Measurements from ENCODE around the gene RALGDS.

Gene RALGDS

DNA sequence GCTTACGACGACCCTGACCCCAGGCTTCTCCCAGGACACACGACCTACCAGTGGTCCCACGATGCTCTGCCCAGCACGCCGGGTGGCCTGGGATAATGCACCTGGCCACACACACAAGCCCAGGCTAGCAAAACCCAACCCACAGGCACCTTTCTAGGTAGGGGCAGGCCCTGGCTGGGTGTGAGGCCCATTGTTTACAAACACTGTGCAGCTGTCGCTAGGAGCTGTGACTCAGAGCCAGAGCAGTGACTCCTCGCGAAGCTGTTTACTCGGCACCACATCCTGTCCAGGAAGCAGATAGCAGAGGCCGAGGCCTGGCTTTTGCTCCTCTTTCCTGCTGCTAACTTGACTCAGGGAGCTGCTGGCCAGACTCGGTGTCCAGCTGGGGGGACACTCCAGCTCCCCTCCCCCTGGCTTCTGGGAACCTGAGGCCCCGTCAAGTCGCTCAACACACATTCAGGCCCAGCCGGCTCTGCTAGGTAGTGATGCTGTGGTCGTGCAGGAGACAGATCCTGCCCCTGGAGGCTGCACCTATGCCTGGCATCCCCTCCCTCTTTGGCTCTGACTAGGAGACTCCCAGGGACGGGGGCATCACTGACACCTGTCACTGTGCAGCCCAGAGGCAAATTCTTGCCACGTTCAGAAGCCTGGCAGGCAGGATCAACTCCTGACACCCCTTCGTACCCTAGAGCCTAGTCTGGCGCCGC lies 12.8 kb upstream of the RALGDS start:
- Mint-ChIP-seq H3K4me1 (peaks cover 32% of the 10 kb centered on the region), H3K4me3 (no peak overlapping the region), H3K36me3 (ENCODE audit: low read depth) (peaks cover 14% of the 10 kb centered on the region), H3K9me3 (no peaks in the 10 kb centered on the region), H3K27ac (peak overlapping the region; percentile 99), H3K27me3 (ENCODE audit: low read depth, poor library complexity) (no peaks in the 10 kb centered on the region)
- DNase-seq: no peak
- no peak for TF ChIP-seq CTCF (IDR thresholded peaks at IDR 0.05)

DNA sequence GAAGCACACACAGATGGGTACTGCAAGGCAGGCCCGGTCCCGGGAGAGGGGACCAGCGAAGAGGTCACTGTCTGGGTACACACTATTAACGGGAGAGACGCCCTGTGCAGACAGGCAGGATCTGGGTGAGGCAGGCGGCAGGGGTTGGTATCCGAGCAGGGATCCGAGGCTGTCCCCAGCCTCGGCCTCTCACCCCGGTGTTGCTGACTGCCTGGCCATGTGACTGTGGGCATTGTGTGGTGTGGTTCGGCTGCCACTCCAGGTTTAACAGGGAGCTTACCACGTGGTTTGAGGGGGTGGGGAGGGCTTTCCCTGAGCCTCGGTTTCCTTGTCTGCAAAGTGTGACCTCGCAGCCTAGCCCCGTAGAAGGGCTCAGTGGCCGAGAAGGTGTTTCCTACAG lies 11.1 kb upstream of the RALGDS start:
- Mint-ChIP-seq H3K4me1 (peaks cover 38% of the 10 kb centered on the region), H3K27me3 (ENCODE audit: low read depth, poor library complexity) (peaks cover 2% of the 10 kb centered on the region), H3K9me3 (no peaks in the 10 kb centered on the region), H3K27ac (peak overlapping the region; percentile 84), H3K4me3 (no peak overlapping the region), H3K36me3 (ENCODE audit: low read depth) (peaks cover 10% of the 10 kb centered on the region)
- no peak for TF ChIP-seq CTCF (IDR thresholded peaks at IDR 0.05)
- no peak for DNase-seq

DNA sequence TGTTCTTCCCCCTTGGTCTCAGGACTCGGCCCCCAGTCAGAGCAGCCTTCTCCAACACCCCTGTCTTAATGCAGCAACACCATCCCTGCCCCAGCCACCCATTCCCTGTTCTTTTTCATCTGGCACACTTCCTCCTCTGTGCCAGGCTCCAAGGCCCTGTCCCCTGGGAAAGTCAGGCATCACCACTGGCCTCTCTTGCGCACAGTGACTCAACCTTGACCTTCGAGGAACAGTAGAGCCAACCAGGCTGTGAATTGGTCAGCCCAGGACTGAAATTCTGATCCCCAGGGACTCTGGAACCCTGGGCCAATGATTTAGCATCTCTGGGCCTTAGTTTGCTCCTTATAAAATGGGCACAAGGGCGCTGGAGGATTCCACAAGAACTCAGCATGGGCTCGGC lies 10.5 kb upstream of the RALGDS start:
- Mint-ChIP-seq H3K27me3 (ENCODE audit: low read depth, poor library complexity) (peaks cover 2% of the 10 kb centered on the region), H3K9me3 (no peaks in the 10 kb centered on the region), H3K27ac (peak overlapping the region; percentile 71), H3K4me1 (peaks cover 42% of the 10 kb centered on the region), H3K4me3 (no peak overlapping the region), H3K36me3 (ENCODE audit: low read depth) (peaks cover 7% of the 10 kb centered on the region)
- no peak for DNase-seq
- no peak for TF ChIP-seq CTCF (IDR thresholded peaks at IDR 0.05)

DNA sequence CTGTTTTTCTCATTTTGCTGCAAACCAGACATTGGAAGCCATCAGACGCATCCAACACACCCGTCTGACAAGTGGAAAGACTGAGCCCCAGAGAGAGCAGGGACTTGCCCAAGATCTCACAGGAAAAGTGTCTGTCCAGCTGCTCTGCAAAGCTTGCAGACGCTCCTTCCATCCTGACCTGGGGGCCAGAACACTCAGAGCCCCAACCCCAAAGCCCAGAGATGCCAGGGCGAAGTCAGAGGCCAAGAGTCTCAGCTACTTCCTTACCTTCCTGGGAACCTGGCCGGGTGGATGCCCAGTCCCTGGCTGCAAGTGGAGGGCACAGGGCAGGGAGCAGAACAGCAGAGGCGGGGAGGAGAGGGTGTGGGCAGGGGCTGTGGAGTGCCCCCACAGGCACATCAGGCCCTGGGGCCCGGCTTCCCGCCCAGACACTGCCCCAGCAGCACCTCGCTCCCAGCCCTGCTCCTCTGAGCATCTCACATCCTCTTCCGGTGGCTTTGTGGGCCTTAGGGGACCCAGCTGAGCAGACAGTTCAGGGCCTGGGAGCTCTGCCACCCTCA lies 9.7 kb upstream of the RALGDS start:
- no peak for DNase-seq
- Mint-ChIP-seq H3K36me3 (ENCODE audit: low read depth) (peaks cover 5% of the 10 kb centered on the region), H3K4me3 (no peak overlapping the region), H3K27ac (no peak overlapping the region), H3K9me3 (no peaks in the 10 kb centered on the region), H3K4me1 (peaks cover 42% of the 10 kb centered on the region), H3K27me3 (ENCODE audit: low read depth, poor library complexity) (peaks cover 2% of the 10 kb centered on the region)
- no peak for TF ChIP-seq CTCF (IDR thresholded peaks at IDR 0.05)

GRCh38 chr9:133129001-133129795 lies 8.2 kb upstream of the RALGDS start:
- Mint-ChIP-seq H3K4me3 (no peak overlapping the region), H3K27me3 (ENCODE audit: low read depth, poor library complexity) (peaks cover 5% of the 10 kb centered on the region), H3K27ac (peak overlapping the region; percentile 88), H3K9me3 (no peaks in the 10 kb centered on the region), H3K4me1 (peaks cover 41% of the 10 kb centered on the region), H3K36me3 (ENCODE audit: low read depth) (peaks cover 4% of the 10 kb centered on the region)
- DNase-seq: no peak
- no peak for TF ChIP-seq CTCF (IDR thresholded peaks at IDR 0.05)

All from nephron progenitor cell (in vitro differentiated cells).